ENCODE results near the gene MUS81. TPM values are rescaled to one million over a fixed set of nuclear protein-coding genes. Genes with fewer than 3 reads are reported as not detected.

Gene MUS81
- total and polyA plus RNA-seq, 11 donors = 24.6 to 56.1 (median 35.9) TPM

DNA sequence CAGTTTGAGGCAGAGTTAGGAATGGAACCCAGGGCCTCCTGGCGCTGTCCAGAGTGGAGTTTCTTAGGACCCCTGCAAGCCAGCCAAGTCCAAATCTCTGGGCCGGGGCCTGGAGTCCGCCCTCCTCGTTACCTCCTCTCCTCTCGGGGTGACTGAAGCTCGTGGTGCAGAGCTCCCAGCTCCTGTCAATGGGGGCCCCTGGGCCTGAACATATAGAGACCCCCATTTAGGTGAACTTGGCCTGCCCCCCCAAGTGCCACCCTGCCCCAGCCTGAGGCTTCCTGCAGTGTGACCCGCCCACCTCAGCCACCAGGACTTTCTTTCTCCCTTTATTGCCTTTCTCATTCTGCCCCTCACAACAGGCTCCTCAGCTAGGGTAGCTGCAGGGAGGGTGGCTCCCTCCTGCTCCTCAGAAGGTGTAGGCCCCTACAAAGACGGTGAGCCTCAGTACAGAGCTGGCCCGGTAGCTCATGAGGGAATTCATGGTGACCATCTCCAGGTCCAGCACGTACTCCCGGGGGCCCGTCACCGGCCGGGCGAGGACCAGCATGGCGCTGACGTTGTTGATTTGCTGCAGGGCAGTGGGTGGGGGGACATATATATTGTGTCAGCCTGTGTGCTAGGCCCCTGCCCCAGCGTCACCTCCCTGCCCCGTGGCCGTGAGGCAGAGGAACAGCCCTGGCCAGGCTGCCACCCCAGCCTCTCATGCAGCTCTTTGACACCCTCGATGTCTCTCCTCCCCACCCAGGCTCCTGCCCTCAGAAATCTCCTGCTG, 6.5 kb downstream of the MUS81 start:
- H3K27me3 ChIP-seq = no peaks in the 10 kb centered on the region
- ATAC-seq (no peak), DNase-seq (peak in 2 of 5 donors; percentile 10 to 49)
- H3K4me1 ChIP-seq = peaks cover 2 to 38% (median 24%) of the 10 kb centered on the region in 12 donors
- H3K36me3 ChIP-seq = peaks cover 0 to 89% (median 81%) of the 10 kb centered on the region in 9 donors
- H3K4me3 ChIP-seq = no peak overlapping the region
- no peak overlapping the region for H3K27ac ChIP-seq
- TF ChIP-seq, protein P1, sequence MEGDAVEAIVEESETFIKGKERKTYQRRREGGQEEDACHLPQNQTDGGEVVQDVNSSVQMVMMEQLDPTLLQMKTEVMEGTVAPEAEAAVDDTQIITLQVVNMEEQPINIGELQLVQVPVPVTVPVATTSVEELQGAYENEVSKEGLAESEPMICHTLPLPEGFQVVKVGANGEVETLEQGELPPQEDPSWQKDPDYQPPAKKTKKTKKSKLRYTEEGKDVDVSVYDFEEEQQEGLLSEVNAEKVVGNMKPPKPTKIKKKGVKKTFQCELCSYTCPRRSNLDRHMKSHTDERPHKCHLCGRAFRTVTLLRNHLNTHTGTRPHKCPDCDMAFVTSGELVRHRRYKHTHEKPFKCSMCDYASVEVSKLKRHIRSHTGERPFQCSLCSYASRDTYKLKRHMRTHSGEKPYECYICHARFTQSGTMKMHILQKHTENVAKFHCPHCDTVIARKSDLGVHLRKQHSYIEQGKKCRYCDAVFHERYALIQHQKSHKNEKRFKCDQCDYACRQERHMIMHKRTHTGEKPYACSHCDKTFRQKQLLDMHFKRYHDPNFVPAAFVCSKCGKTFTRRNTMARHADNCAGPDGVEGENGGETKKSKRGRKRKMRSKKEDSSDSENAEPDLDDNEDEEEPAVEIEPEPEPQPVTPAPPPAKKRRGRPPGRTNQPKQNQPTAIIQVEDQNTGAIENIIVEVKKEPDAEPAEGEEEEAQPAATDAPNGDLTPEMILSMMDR (IDR thresholded peaks at IDR 0.05) = no peak
- TF ChIP-seq POLR2A (IDR thresholded peaks at IDR 0.05) = no peak
- no peaks in the 10 kb centered on the region for H3K9me3 ChIP-seq
- WGBS, 4 donors = 78 to 86% (median 83%) methylated on average over 12 to 21 of the region's 21 CpGs
- intact Hi-C loops (cut with DNase I) = loop anchor here in 1 of 10 donors (10.0 kb wide), 1 partner anchor 478 kb away; the partner anchor contains the start of genes B4GAT1 and BRMS1

DNA sequence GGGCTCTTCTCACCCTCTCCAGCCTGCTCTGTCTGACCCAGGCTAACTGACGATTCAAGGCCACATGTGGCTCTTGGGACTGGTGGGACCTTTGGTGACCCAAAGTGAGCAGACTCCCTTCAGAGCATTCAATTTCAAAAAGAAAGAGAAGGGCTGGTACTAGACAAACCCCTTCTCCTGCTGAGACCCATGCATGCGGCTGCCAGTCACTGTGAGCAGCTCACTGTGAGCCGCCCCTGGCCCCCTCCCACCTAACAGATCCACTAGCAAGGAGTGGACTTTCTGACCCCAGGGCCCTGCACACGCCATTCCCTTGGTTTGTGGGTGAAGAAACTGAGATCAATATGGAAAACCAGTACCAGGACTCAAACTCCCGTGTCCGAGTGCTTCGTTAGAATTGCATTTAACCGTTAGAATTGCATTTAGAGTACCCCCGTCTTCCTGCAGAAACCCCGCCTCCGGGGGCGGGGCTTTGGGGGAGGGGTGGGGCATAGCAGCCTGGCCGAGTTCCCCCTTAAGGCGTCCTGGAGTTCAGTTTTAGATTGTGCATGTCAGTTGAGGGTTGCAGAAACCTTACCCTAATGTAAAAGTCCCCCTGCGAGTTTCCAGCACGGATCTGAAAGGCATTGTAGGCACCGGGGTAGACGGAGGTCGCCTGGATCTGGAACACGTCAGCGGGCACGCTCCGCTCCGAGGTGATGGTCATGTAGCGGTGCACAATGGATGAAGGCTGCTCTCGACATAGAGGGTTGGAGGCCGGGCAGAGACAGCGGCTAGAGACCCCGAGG, 7.2 kb downstream of the MUS81 start:
- Histone ChIP-seq H3K9me3 (no peaks in the 10 kb centered on the region), H3K27me3 (no peaks in the 10 kb centered on the region), H3K27ac (no peak overlapping the region), H3K36me3 (peaks cover 0 to 82% (median 73%) of the 10 kb centered on the region in 9 donors), H3K4me1 (peaks cover 0 to 38% (median 19%) of the 10 kb centered on the region in 12 donors), H3K4me3 (no peak overlapping the region)
- DNase-seq (peak in 2 of 5 donors; percentile 17 to 54), ATAC-seq (no peak)
- 56 to 65% (median 60%) methylated on average over 28 to 29 of the region's 29 CpGs for WGBS, 4 donors
- intact Hi-C loops (cut with DNase I) = loop anchor here in 1 of 10 donors (10.0 kb wide), 1 partner anchor 477 kb away; the partner anchor contains the start of genes B4GAT1 and BRMS1
- TF ChIP-seq, protein P1 (IDR thresholded peaks at IDR 0.05) = no peak
- TF ChIP-seq POLR2A (IDR thresholded peaks at IDR 0.05) = no peak

DNA sequence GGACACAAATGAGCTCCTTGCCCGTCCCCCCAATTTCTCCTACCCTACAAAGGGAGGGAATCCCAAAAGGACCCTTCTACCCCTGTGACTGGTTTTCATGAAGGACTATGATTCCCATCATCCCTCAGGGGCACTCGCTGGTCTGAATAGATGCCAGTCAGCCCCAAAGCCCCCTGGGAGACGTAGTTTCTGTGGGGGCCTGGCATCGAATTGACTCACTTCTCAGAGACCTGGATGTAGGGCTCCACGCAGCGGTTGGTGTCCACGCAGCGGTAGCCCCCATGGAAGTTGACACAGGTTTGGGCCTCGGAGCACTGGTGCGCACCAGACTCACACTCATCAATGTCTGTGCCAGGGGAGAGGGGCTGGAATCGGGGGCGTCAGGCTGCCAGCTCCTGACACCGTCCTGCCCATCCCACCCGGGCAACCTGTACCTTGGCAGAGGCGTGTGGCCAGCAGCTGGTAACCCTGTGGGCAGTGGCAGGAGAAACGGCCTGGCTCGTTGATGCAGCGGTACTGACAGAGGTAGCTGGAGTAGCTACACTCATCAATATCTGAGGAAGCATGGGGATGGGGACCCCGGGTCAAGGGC, 7.9 kb downstream of the MUS81 start:
- no peaks in the 10 kb centered on the region for H3K9me3 ChIP-seq
- peak in 1 of 2 donors; percentile 10 for TF ChIP-seq POLR2A (IDR thresholded peaks at IDR 0.05)
- TF ChIP-seq, protein P1 (IDR thresholded peaks at IDR 0.05) = no peak
- no peak overlapping the region for H3K4me3 ChIP-seq
- H3K4me1 ChIP-seq = peaks cover 3 to 38% (median 19%) of the 10 kb centered on the region in 12 donors
- peak overlapping the region in 1 of 12 donors; percentile 20 for H3K27ac ChIP-seq
- DNase-seq (peak in 1 of 5 donors; percentile 49), ATAC-seq (no peak)
- intact Hi-C loops (cut with DNase I) = loop anchor here in 1 of 10 donors (10.0 kb wide), 1 partner anchor 477 kb away; the partner anchor contains the start of genes B4GAT1 and BRMS1
- H3K36me3 ChIP-seq = peaks cover 0 to 75% (median 66%) of the 10 kb centered on the region in 9 donors
- no peaks in the 10 kb centered on the region for H3K27me3 ChIP-seq
- 83 to 93% (median 88%) methylated on average over 14 to 19 of the region's 19 CpGs for WGBS, 4 donors

Measured in heart left ventricle (tissue), 16 donors.